Colonic mucosa (tissue), 4 donors: Measurements from ENCODE around the gene SH2D5. TPM values are rescaled to one million over a fixed set of nuclear protein-coding genes. Genes with fewer than 3 reads are reported as not detected.

Experiments
- DNase-seq: peaks from one replicate; pipeline ENCODE4 v3.0.0-alpha.2; 2020
- H3K27ac ChIP-seq: fragments of 200-600 bp; one replicate; pipeline ENCODE4 v1.8.0; 2021
- H3K27me3 ChIP-seq: fragments of 200-600 bp; one replicate; pipeline ENCODE4 v1.8.0; 2021
- H3K36me3 ChIP-seq: fragments of 200-600 bp; one replicate; pipeline ENCODE4 v1.8.0; 2021
- H3K4me1 ChIP-seq: fragments of 200-600 bp; one replicate; pipeline ENCODE4 v1.8.0; 2021; ENCODE audit warnings: mild to moderate bottlenecking
- H3K4me3 ChIP-seq: fragments of 200-600 bp; one replicate; pipeline ENCODE4 v1.8.0; 2021
- H3K9ac ChIP-seq, 2 donors: one replicate each; pipeline ENCODE4 v1.7.0; 2013; ENCODE audit warnings: control low read depth in 2 of 2, low read depth in 2 of 2, low read length in 2 of 2
- H3K9me3 ChIP-seq: fragments of 200-600 bp; one replicate; pipeline ENCODE4 v1.8.0; 2021
- CTCF ChIP-seq: fragments of 200-600 bp; IDR thresholded peaks from one replicate; pipeline ENCODE4 v1.8.0; 2022; ENCODE audit warnings: antibody characterized with exemption, mild to moderate bottlenecking
- intact Hi-C: fragments of 100-400 bp; cut with DNase I; formaldehyde crosslinking; loops from one replicate; pipeline ENCODE4 v1.14.1; 2022
- total RNA-seq, 2 donors: library from RNA; stranded (reverse); fragmentation: NEBNext Ultra II Directional in 1 of 2; extraction: Animal tissue kit (Norgen Biotek cat#: 25700) in 1 of 2; gene quantifications; one replicate each; pipeline ENCODE4 v1.2.1, GENCODE V29; 2021
- donor health status: healthy.
- donor health status: DM: no; HTN: no; CAD: no.
- donor health status: DM: no; HTN: no; CAD: no.

The SH2D5 gene
- total RNA-seq, 2 donors from 2014 or later = 0.12 TPM; not detected in 1

GRCh38 chr1:20684050-20684620 lies 48.4 kb downstream of the SH2D5 start:
- Histone ChIP-seq H3K36me3 (no peaks in the 10 kb centered on the region), H3K4me3 (no peak overlapping the region), H3K4me1 (no peaks in the 10 kb centered on the region), H3K27me3 (no peaks in the 10 kb centered on the region), H3K9ac (no peak overlapping the region), H3K27ac (no peak overlapping the region), H3K9me3 (no peaks in the 10 kb centered on the region)
- no peak for TF ChIP-seq CTCF
- no peak for DNase-seq
- intact Hi-C loops = no loop called here

GRCh38 chr1:20683614-20684013 lies 48.9 kb downstream of the SH2D5 start:
- Histone ChIP-seq H3K36me3 (no peaks in the 10 kb centered on the region), H3K27me3 (no peaks in the 10 kb centered on the region), H3K9me3 (no peaks in the 10 kb centered on the region), H3K4me3 (no peak overlapping the region), H3K4me1 (no peaks in the 10 kb centered on the region), H3K9ac (no peak overlapping the region), H3K27ac (no peak overlapping the region)
- no peak for DNase-seq
- intact Hi-C loops = no loop called here
- TF ChIP-seq CTCF = no peak

GRCh38 chr1:20682571-20683236 lies 49.8 kb downstream of the SH2D5 start:
- H3K27ac ChIP-seq = no peak overlapping the region
- no peak for DNase-seq
- no peaks in the 10 kb centered on the region for H3K4me1 ChIP-seq
- H3K9me3 ChIP-seq = no peaks in the 10 kb centered on the region
- H3K27me3 ChIP-seq = no peaks in the 10 kb centered on the region
- intact Hi-C loops = no loop called here
- no peak overlapping the region for H3K9ac ChIP-seq
- H3K36me3 ChIP-seq = no peaks in the 10 kb centered on the region
- H3K4me3 ChIP-seq = no peak overlapping the region
- TF ChIP-seq CTCF = no peak

- Histone ChIP-seq H3K4me1 (no peaks in the 10 kb centered on the region), H3K4me3 (no peak overlapping the region), H3K27me3 (no peaks in the 10 kb centered on the region), H3K36me3 (no peaks in the 10 kb centered on the region), H3K9me3 (no peaks in the 10 kb centered on the region), H3K9ac (no peak overlapping the region), H3K27ac (no peak overlapping the region)
- intact Hi-C loops = no loop called here
- no peak for TF ChIP-seq CTCF
- DNase-seq = no peak
Observed at GRCh38 chr1:20681999-20682398, 50.5 kb downstream of the SH2D5 start.

- H3K4me1 ChIP-seq = no peaks in the 10 kb centered on the region
- no peak for DNase-seq
- H3K9me3 ChIP-seq = no peaks in the 10 kb centered on the region
- intact Hi-C loops = no loop called here
- no peak overlapping the region for H3K4me3 ChIP-seq
- H3K27me3 ChIP-seq = no peaks in the 10 kb centered on the region
- no peak overlapping the region for H3K27ac ChIP-seq
- no peak overlapping the region for H3K9ac ChIP-seq
- no peak for TF ChIP-seq CTCF
- H3K36me3 ChIP-seq = no peaks in the 10 kb centered on the region
Observed at GRCh38 chr1:20680269-20680668, 52.2 kb downstream of the SH2D5 start.
